ENCODE data around the gene TTI1. TPM values are rescaled to one million over a fixed set of nuclear protein-coding genes. Genes with fewer than 3 reads are reported as not detected.

The TTI1 gene
- total and polyA plus RNA-seq, 8 donors, result 3.1 to 27.2 (median 6.7) TPM

GRCh38 chr20:38065764-38066375 lies 32.6 kb upstream of the TTI1 start:
- intact Hi-C loops (cut with DNase I; ENCODE audit: low total_unique reads), result no loop called here
- peaks cover 70 to 100% (median 100%) of the 10 kb centered on the region in 4 donors for H3K36me3 ChIP-seq
- no peak overlapping the region for H3K27ac ChIP-seq

GRCh38 chr20:38063911-38064530 lies 30.8 kb upstream of the TTI1 start:
- TF ChIP-seq, protein P1, sequence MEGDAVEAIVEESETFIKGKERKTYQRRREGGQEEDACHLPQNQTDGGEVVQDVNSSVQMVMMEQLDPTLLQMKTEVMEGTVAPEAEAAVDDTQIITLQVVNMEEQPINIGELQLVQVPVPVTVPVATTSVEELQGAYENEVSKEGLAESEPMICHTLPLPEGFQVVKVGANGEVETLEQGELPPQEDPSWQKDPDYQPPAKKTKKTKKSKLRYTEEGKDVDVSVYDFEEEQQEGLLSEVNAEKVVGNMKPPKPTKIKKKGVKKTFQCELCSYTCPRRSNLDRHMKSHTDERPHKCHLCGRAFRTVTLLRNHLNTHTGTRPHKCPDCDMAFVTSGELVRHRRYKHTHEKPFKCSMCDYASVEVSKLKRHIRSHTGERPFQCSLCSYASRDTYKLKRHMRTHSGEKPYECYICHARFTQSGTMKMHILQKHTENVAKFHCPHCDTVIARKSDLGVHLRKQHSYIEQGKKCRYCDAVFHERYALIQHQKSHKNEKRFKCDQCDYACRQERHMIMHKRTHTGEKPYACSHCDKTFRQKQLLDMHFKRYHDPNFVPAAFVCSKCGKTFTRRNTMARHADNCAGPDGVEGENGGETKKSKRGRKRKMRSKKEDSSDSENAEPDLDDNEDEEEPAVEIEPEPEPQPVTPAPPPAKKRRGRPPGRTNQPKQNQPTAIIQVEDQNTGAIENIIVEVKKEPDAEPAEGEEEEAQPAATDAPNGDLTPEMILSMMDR (IDR thresholded peaks at IDR 0.05), result no peak
- TF ChIP-seq POLR2AphosphoS5 (IDR thresholded peaks at IDR 0.05) (no peak), EP300 (IDR thresholded peaks at IDR 0.05) (no peak), POLR2A (IDR thresholded peaks at IDR 0.05) (no peak)

More at GRCh38 chr20:38065764-38066375, 32.6 kb upstream of the TTI1 start:
- no peak for DNase-seq
- Histone ChIP-seq H3K4me3 (no peak overlapping the region), H3K4me1 (peaks cover 0 to 10% (median 3%) of the 10 kb centered on the region in 4 donors), H3K27me3 (no peaks in the 10 kb centered on the region), H3K9me3 (no peaks in the 10 kb centered on the region)
- TF ChIP-seq POLR2AphosphoS5 (IDR thresholded peaks at IDR 0.05), result no peak
- no peak for TF ChIP-seq EP300 (IDR thresholded peaks at IDR 0.05)
- TF ChIP-seq POLR2A (IDR thresholded peaks at IDR 0.05), result no peak
- TF ChIP-seq, protein P1 (IDR thresholded peaks at IDR 0.05), result no peak
- 67 to 85% (median 83%) methylated on average over 10 of the region's 10 CpGs for WGBS, 5 donors

DNA sequence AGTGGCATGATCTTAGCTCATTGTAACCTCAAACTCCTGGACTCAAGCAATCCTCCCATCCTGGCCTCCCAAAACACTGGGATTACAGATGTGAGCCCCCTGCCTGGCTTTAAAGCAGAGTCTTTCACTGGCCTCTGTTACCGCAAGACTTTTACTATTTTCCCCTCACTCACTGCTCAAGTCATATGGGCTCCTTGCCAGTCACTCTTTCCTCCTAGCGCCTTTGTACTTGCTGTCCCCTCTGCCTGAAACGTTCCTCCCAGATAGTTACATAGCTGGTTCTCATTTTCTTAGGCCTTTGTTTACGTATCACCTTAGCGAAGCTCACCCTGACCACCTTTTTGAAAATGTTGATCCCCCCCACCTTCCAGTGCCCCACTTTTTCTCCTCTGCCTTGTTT lies 29.6 kb upstream of the TTI1 start:
- intact Hi-C loops (cut with DNase I; ENCODE audit: low total_unique reads), result no loop called here
- TF ChIP-seq EP300 (IDR thresholded peaks at IDR 0.05) (no peak), POLR2A (IDR thresholded peaks at IDR 0.05) (no peak), POLR2AphosphoS5 (IDR thresholded peaks at IDR 0.05) (no peak)
- TF ChIP-seq, protein P1 (IDR thresholded peaks at IDR 0.05), result no peak
- H3K9me3 ChIP-seq, result no peaks in the 10 kb centered on the region
- H3K4me1 ChIP-seq, result peaks cover 0 to 20% (median 4%) of the 10 kb centered on the region in 4 donors
- DNase-seq, result no peak
- WGBS, 5 donors, result 75 to 83% (median 79%) methylated on average over 5 of the region's 5 CpGs
- no peak overlapping the region for H3K27ac ChIP-seq
- no peaks in the 10 kb centered on the region for H3K27me3 ChIP-seq
- no peak overlapping the region for H3K4me3 ChIP-seq
- H3K36me3 ChIP-seq, result peaks cover 81 to 100% (median 100%) of the 10 kb centered on the region in 4 donors

More at GRCh38 chr20:38063911-38064530, 30.8 kb upstream of the TTI1 start:
- intact Hi-C loops (cut with DNase I; ENCODE audit: low total_unique reads), result no loop called here
- 85 to 91% (median 88%) methylated on average over 7 of the region's 7 CpGs for WGBS, 5 donors
- Histone ChIP-seq H3K27ac (no peak overlapping the region), H3K9me3 (no peaks in the 10 kb centered on the region), H3K27me3 (no peaks in the 10 kb centered on the region), H3K4me3 (no peak overlapping the region), H3K36me3 (peaks cover 77 to 100% (median 100%) of the 10 kb centered on the region in 4 donors), H3K4me1 (peaks cover 0 to 20% (median 4%) of the 10 kb centered on the region in 4 donors)
- no peak for DNase-seq

- TF ChIP-seq POLR2A (IDR thresholded peaks at IDR 0.05) (no peak), EP300 (IDR thresholded peaks at IDR 0.05) (no peak), POLR2AphosphoS5 (IDR thresholded peaks at IDR 0.05) (no peak)
- TF ChIP-seq, protein P1 (IDR thresholded peaks at IDR 0.05), result no peak
- DNase-seq, result no peak
- no peaks in the 10 kb centered on the region for H3K9me3 ChIP-seq
- H3K4me1 ChIP-seq, result peaks cover 0 to 20% (median 2%) of the 10 kb centered on the region in 4 donors
- WGBS, 5 donors, result 63 to 73% (median 67%) methylated on average over 4 of the region's 4 CpGs
- H3K4me3 ChIP-seq, result no peak overlapping the region
- no peaks in the 10 kb centered on the region for H3K27me3 ChIP-seq
- H3K36me3 ChIP-seq, result peaks cover 68 to 97% (median 91%) of the 10 kb centered on the region in 4 donors
- no peak overlapping the region for H3K27ac ChIP-seq
- intact Hi-C loops (cut with DNase I; ENCODE audit: low total_unique reads), result no loop called here
Observed at GRCh38 chr20:38061109-38061508, 27.9 kb upstream of the TTI1 start.

Measured in stomach (tissue), 9 donors.